BE2C (cell line): Measurements from ENCODE around the gene MMP23B.

ENCODE experiments used
- DNase-seq: peaks from one replicate; pipeline ENCODE4 v3.0.0-alpha.2; 2020
- H3K27me3 ChIP-seq: fragments of 250-450 bp; sonication (Bioruptor Pico); 2 replicates; pipeline ENCODE4 v1.5.1; 2020; ENCODE audit warnings: mild to moderate bottlenecking
- H3K36me3 ChIP-seq: fragments of 250-450 bp; sonication (Bioruptor Pico); 2 replicates; pipeline ENCODE4 v1.5.1; 2020; ENCODE audit warnings: mild to moderate bottlenecking
- H3K4me1 ChIP-seq: fragments of 250-450 bp; sonication (Bioruptor Pico); 2 replicates; pipeline ENCODE4 v1.5.1; 2020
- H3K4me3 ChIP-seq: 2 replicates; pipeline ENCODE4 v1.5.1; 2011; ENCODE audit warnings: low read depth, low read length
- H3K9me3 ChIP-seq: fragments of 250-450 bp; sonication (Bioruptor Pico); 2 replicates; pipeline ENCODE4 v1.5.1; 2020
- TF ChIP-seq, protein P1 (sequence below): IDR thresholded peaks from 2 replicates; pipeline ENCODE4 v1.5.1; 2012; ENCODE audit warnings: mild to moderate bottlenecking, low read depth, low read length

MMP23B gene

DNA sequence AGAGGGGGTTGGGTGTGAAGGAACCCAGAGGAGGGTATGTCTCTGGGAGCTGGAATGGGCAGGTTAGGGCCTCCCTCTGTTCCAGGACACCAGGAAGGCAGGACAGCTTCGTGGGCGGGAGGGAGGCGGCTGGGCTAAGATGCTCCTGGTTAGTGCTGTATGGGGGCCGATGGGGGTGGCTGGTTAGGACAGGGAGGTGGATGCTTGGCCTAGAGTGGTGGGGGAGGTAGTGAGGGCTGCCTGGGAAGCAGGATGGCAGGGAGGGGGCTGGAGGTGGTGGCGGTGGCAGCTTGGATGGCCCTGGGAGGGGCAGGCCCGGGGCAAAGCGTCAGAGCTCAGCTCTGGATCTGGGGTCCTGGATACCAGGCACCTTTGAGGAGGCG, 6.2 kb upstream of the MMP23B start:
- Histone ChIP-seq H3K36me3 (no peaks in the 10 kb centered on the region), H3K4me1 (peaks cover 4% of the 10 kb centered on the region), H3K9me3 (no peaks in the 10 kb centered on the region), H3K4me3 (no peak overlapping the region), H3K27me3 (no peaks in the 10 kb centered on the region)
- TF ChIP-seq, protein P1, sequence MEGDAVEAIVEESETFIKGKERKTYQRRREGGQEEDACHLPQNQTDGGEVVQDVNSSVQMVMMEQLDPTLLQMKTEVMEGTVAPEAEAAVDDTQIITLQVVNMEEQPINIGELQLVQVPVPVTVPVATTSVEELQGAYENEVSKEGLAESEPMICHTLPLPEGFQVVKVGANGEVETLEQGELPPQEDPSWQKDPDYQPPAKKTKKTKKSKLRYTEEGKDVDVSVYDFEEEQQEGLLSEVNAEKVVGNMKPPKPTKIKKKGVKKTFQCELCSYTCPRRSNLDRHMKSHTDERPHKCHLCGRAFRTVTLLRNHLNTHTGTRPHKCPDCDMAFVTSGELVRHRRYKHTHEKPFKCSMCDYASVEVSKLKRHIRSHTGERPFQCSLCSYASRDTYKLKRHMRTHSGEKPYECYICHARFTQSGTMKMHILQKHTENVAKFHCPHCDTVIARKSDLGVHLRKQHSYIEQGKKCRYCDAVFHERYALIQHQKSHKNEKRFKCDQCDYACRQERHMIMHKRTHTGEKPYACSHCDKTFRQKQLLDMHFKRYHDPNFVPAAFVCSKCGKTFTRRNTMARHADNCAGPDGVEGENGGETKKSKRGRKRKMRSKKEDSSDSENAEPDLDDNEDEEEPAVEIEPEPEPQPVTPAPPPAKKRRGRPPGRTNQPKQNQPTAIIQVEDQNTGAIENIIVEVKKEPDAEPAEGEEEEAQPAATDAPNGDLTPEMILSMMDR: no peak
- DNase-seq: no peak

DNA sequence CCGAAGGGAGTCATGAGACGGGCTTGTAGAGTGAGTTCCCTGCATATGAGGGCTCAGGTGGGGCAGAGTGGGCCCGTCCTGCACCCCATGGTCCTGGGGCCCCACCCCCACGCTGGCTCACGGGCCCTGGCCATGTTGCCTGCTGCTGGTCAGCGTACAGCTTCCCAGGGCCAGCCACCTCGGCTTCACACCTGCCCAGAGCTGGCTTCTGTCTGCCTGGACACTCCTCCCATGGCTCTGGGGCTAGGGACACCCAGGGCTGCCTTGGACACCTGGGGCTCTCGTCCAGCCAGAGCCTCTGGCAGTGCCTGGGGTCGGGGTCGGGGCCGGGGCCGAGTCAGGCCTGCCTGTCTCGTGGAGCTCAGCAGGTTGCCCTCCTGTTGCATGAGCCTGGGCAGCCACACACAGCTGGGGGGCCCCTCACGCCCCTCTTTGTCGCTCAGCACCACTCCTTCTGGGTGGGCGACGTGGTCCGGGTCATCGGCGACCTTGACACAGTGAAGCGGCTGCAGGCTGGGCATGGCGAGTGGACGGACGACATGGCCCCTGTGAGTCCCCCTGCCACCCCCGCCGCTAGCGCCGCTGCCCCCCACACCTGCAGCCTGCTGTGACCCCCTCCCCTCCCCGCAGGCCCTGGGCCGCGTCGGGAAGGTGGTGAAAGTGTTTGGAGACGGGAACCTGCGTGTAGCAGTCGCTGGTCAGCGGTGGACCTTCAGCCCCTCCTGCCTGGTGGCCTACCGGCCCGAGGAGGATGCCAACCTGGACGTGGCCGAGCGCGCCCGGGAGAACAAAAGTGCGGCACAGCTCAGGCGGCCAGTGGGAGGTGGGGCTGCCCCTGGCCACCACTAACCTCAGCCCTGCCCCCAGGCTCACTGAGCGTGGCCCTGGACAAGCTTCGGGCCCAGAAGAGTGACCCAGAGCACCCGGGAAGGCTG, 5.5 kb upstream of the MMP23B start:
- TF ChIP-seq, protein P1: no peak
- Histone ChIP-seq H3K4me1 (peaks cover 4% of the 10 kb centered on the region), H3K4me3 (no peak overlapping the region), H3K9me3 (no peaks in the 10 kb centered on the region), H3K36me3 (no peaks in the 10 kb centered on the region), H3K27me3 (no peaks in the 10 kb centered on the region)
- peak; percentile 10 for DNase-seq

DNA sequence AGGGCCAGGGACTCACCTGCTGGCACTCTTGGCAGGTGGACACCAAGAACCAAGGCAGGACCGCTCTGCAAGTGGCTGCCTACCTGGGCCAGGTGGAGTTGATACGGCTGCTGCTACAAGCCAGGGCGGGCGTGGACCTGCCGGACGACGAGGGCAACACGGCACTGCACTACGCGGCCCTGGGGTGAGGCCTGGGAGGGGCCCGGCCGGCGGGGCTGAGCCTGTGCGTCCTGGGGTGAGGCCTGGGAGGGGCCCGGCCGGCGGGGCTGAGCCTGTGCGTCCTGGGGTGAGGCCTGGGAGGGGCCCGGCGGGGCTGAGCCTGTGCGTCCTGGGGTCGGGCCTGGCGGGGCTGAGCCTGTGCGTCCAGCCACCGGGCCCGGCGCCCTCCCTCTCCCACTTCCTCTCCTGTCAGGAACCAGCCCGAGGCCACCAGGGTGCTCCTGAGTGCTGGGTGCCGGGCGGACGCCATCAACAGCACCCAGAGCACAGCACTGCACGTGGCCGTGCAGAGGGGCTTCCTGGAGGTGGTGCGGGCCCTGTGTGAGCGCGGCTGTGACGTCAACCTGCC, 4.6 kb upstream of the MMP23B start:
- peak; percentile 25 for DNase-seq
- Histone ChIP-seq H3K9me3 (no peaks in the 10 kb centered on the region), H3K36me3 (no peaks in the 10 kb centered on the region), H3K4me3 (no peak overlapping the region), H3K27me3 (no peaks in the 10 kb centered on the region), H3K4me1 (peaks cover 4% of the 10 kb centered on the region)
- TF ChIP-seq, protein P1: no peak

DNA sequence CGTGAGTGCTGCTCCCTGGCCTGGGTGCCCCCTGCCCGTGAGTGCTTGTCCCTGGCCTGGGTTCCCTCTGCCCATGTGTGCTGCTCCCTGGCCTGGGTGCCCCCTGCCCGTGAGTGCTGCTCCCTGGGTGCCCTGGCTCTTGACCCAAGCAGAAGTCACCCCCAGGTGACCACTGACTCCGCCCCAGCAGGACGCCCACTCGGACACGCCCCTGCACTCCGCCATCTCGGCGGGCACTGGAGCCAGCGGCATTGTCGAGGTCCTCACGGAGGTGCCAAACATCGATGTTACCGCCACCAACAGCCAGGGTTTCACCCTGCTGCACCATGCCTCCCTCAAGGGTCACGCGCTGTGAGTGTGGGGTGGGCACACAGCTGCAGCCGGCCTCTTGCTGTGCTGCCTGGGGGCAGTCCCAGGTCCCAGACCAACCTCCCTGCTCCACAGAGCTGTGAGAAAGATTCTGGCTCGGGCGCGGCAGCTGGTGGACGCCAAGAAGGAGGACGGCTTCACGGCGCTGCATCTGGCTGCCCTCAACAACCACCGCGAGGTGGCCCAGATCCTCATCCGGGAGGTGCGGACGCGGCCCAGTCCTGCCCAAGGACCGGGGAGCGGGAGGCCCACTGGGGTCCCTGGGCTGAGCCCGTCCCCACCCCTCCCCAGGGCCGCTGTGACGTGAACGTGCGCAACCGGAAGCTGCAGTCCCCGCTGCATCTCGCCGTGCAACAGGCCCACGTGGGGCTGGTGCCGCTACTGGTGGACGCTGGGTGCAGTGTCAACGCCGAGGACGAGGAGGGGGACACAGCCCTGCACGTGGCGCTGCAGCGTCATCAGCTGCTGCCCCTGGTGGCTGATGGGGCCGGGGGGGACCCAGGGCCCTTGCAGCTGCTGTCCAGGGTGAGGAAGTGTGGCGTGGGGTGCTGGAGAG, 3.9 kb upstream of the MMP23B start:
- H3K4me1 ChIP-seq: peaks cover 4% of the 10 kb centered on the region
- TF ChIP-seq, protein P1: no peak
- no peak overlapping the region for H3K4me3 ChIP-seq
- no peak for DNase-seq
- no peaks in the 10 kb centered on the region for H3K27me3 ChIP-seq
- no peaks in the 10 kb centered on the region for H3K36me3 ChIP-seq
- H3K9me3 ChIP-seq: no peaks in the 10 kb centered on the region

DNA sequence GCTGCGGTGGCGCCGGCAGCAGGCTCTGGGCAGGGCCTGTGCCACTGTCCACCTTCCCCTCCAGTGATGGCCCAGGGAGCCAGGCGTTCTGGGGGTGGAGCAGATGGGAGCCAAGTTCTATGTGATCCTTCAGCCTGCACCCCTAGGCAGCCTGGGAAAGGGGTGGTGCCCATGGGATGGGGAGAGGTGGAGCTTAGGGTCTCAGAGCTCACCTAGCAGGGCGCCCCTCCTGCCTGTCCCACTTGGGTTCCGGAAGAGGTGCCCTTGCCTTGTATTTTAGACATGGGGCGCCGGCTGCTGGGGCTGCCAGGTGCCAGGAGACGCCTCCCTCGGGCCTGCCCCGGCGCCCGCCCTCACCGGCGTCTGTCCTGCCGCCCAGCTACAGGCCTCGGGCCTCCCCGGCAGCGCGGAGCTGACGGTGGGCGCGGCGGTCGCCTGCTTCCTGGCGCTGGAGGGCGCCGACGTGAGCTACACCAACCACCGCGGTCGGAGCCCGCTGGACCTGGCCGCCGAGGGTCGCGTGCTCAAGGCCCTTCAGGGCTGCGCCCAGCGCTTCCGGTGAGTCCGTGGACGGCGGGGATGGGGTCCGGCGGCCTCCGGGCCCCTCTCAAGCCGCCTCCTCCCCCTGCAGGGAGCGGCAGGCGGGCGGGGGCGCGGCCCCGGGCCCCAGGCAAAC, 3.1 kb upstream of the MMP23B start:
- TF ChIP-seq, protein P1: no peak
- no peaks in the 10 kb centered on the region for H3K9me3 ChIP-seq
- H3K4me1 ChIP-seq: peaks cover 4% of the 10 kb centered on the region
- no peaks in the 10 kb centered on the region for H3K27me3 ChIP-seq
- H3K36me3 ChIP-seq: no peaks in the 10 kb centered on the region
- H3K4me3 ChIP-seq: no peak overlapping the region
- DNase-seq: no peak
